Fibroblast of gingiva (primary cell): ENCODE results near the gene HES5.

Source experiments
- DNase-seq: peaks from one replicate; pipeline ENCODE4 v3.0.0-alpha.2; 2011; ENCODE audit warnings: low read depth

HES5 gene

GRCh38 chr1:2499986-2500596 is 30.0 kb downstream of the HES5 start:
- no peak for DNase-seq

- no peak for DNase-seq
Measured at GRCh38 chr1:2499260-2499659, 30.8 kb downstream of the HES5 start.

- no peak for DNase-seq
Measured at GRCh38 chr1:2498648-2499047, 31.4 kb downstream of the HES5 start.

- DNase-seq = no peak
Measured at GRCh38 chr1:2497891-2498290, 32.2 kb downstream of the HES5 start.

- DNase-seq = no peak
Measured at GRCh38 chr1:2496746-2497145, 33.3 kb downstream of the HES5 start.

- no peak for DNase-seq
Measured at GRCh38 chr1:2496087-2496622, 33.9 kb downstream of the HES5 start.

GRCh38 chr1:2495546-2495945 is 34.5 kb downstream of the HES5 start:
- DNase-seq = no peak

- no peak for DNase-seq
Measured at GRCh38 chr1:2495026-2495425, 35.0 kb downstream of the HES5 start.

- no peak for DNase-seq
Measured at GRCh38 chr1:2494323-2494693, 35.8 kb downstream of the HES5 start.

- no peak for DNase-seq
Measured at GRCh38 chr1:2493691-2494322, 36.3 kb downstream of the HES5 start.

- DNase-seq = no peak
Measured at GRCh38 chr1:2493218-2493617, 36.8 kb downstream of the HES5 start.

GRCh38 chr1:2492091-2492490 is 38.0 kb downstream of the HES5 start:
- no peak for DNase-seq

- no peak for DNase-seq
Measured at GRCh38 chr1:2489615-2490014, 40.4 kb downstream of the HES5 start.

- no peak for DNase-seq
Measured at GRCh38 chr1:2488688-2489087, 41.4 kb downstream of the HES5 start.

- DNase-seq = no peak
Measured at GRCh38 chr1:2486558-2486957, 43.5 kb downstream of the HES5 start.

- no peak for DNase-seq
Measured at GRCh38 chr1:2486041-2486440, 44.0 kb downstream of the HES5 start.

- no peak for DNase-seq
Measured at GRCh38 chr1:2483970-2484369, 46.1 kb downstream of the HES5 start.

- DNase-seq = no peak
Measured at GRCh38 chr1:2483026-2483425, 47.0 kb downstream of the HES5 start.

- DNase-seq = no peak
Measured at GRCh38 chr1:2482588-2482987, 47.5 kb downstream of the HES5 start.

GRCh38 chr1:2481885-2482284 is 48.2 kb downstream of the HES5 start:
- DNase-seq = no peak

GRCh38 chr1:2480986-2481364 is 49.1 kb downstream of the HES5 start:
- no peak for DNase-seq

GRCh38 chr1:2480236-2480985 is 49.7 kb downstream of the HES5 start:
- no peak for DNase-seq

- no peak for DNase-seq
Measured at GRCh38 chr1:2479618-2480017, 50.4 kb downstream of the HES5 start.
